Measurements from ENCODE around the gene OR6C75. TPM values are rescaled to one million over a fixed set of nuclear protein-coding genes. Genes with fewer than 3 reads are reported as not detected.
"Not testable (repeated sequence)": the region's sequence is repeated elsewhere in the genome, so short reads cannot be mapped to it uniquely, and the experiment has no call there.

OR6C75 gene
- total RNA-seq (ENCODE audit: unreplicated experiment): not detected
- long read RNA-seq: 0 reads

DNA sequence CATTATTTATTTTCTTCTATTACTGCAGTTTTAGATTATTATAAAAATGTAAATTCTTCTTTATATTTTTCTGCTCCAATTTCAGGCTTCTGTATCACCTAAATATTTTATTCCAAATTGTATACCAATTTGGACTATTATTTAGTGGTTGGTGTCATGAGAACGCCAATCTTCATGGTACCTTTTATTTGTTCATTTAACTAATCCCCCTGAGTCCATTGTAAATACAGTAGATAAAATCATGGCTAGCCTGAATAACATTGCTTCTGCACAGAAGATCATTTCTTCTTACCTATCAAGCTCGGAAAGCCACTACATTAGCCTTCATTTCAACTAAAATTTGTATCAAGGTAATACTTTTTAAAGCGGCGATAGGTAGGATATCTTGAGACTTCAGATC, at the start of gene OR6C75:
TSS of gene OR6C75 (plus strand) at position 301 of the 400 bp plus-strand sequence. CDS start 2,136 bp downstream, outside the sequence.
- H3K4me3 Mint-ChIP-seq (ENCODE audit: unreplicated experiment): no peak within 1 kb of the TSS
- TF ChIP-seq, protein P1, sequence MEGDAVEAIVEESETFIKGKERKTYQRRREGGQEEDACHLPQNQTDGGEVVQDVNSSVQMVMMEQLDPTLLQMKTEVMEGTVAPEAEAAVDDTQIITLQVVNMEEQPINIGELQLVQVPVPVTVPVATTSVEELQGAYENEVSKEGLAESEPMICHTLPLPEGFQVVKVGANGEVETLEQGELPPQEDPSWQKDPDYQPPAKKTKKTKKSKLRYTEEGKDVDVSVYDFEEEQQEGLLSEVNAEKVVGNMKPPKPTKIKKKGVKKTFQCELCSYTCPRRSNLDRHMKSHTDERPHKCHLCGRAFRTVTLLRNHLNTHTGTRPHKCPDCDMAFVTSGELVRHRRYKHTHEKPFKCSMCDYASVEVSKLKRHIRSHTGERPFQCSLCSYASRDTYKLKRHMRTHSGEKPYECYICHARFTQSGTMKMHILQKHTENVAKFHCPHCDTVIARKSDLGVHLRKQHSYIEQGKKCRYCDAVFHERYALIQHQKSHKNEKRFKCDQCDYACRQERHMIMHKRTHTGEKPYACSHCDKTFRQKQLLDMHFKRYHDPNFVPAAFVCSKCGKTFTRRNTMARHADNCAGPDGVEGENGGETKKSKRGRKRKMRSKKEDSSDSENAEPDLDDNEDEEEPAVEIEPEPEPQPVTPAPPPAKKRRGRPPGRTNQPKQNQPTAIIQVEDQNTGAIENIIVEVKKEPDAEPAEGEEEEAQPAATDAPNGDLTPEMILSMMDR (IDR thresholded peaks at IDR 0.05; ENCODE audit: partially characterized antibody, unreplicated experiment): no peak
- no peaks in the 10 kb centered on the region for H3K36me3 Mint-ChIP-seq (ENCODE audit: unreplicated experiment)
- H3K27me3 Mint-ChIP-seq (ENCODE audit: unreplicated experiment): no peaks in the 10 kb centered on the region
- peaks cover 3% of the 10 kb centered on the region for H3K9me3 Mint-ChIP-seq (ENCODE audit: unreplicated experiment)
- no peak within 1 kb of the TSS for H3K27ac Mint-ChIP-seq (ENCODE audit: unreplicated experiment)
- DNase-seq: no peak
- H3K4me1 Mint-ChIP-seq (ENCODE audit: low read depth, unreplicated experiment): no peaks in the 10 kb centered on the region

DNA sequence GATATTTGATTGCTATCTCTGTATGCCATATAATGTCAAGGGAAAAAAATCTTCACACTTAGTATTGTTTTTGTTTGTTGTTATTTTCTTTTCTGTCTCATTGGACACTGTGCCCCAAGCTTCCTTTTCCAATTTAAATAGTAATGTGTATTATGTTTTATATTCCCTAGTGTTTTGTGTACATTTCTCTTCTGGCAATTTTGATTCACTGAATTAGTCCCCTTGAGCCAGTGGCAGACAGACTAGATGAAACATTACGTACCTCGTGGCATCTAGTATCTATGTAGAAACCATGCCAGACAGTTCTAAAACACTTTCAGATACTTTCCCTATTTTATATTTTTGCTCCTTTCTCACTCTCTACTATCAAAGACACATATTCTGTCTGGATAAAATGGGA, 48.7 kb upstream of the OR6C75 start, which contains the start of gene OR6C1:
TSS of gene OR6C1 (plus strand) at position 301 of the 400 bp plus-strand sequence. CDS start 6,257 bp downstream, outside the sequence.
- no peaks in the 10 kb centered on the region for H3K9me3 Mint-ChIP-seq (ENCODE audit: unreplicated experiment)

DNA sequence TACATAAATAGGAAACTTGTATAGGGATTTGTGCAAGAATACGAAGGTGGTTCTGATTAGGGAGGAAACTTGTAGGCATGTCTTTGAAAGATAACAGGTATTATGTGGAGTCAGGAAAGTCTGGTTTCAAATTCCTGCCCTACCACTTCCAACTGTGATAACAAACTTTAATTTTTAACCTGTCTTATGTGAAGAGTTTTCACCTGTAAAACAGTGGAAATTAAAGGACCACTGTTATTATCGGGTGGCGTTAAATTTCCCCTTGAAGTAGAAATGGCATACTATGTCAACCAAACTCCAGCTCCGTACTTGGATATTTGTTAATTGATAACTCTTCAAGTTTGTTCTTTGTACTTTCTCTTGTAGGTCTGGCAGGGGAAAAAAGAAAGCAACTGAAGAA, 42.6 kb upstream of the OR6C75 start:
- no peak for DNase-seq
- TF ChIP-seq, protein P1 (IDR thresholded peaks at IDR 0.05; ENCODE audit: partially characterized antibody, unreplicated experiment): no peak

More for the DNA sequence above, 48.7 kb upstream of the OR6C75 start, which contains the start of gene OR6C1:
- no peaks in the 10 kb centered on the region for H3K36me3 Mint-ChIP-seq (ENCODE audit: unreplicated experiment)
- H3K4me1 Mint-ChIP-seq (ENCODE audit: low read depth, unreplicated experiment): peaks cover 6% of the 10 kb centered on the region
- H3K27me3 Mint-ChIP-seq (ENCODE audit: unreplicated experiment): no peaks in the 10 kb centered on the region
- no peak within 1 kb of the TSS for H3K27ac Mint-ChIP-seq (ENCODE audit: unreplicated experiment)
- TF ChIP-seq, protein P1 (IDR thresholded peaks at IDR 0.05; ENCODE audit: partially characterized antibody, unreplicated experiment): no peak
- no peak for DNase-seq
- no peak within 1 kb of the TSS for H3K4me3 Mint-ChIP-seq (ENCODE audit: unreplicated experiment)

DNA sequence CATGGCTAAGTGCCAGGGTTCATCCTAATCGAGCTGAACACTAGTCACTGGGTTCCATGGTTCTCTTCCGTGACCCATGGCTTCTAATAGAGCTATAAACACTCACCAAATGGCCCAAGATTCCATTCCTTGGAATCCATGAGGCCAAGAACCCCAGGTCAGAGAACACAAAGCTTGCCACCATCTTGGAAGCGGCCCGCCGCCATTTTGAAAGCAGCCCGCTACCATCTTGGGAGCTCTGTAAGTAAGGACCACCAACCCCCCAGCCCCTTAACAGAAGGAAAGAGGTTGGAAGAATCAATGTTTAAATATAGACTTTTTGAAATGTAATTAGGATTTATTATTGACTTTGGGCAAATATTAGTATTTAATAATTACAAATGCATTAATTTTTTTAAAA, 37.0 kb upstream of the OR6C75 start:
- H3K36me3 Mint-ChIP-seq (ENCODE audit: unreplicated experiment); H3K9me3 Mint-ChIP-seq (ENCODE audit: unreplicated experiment); DNase-seq; H3K27me3 Mint-ChIP-seq (ENCODE audit: unreplicated experiment); H3K4me3 Mint-ChIP-seq (ENCODE audit: unreplicated experiment); H3K4me1 Mint-ChIP-seq (ENCODE audit: low read depth, unreplicated experiment); H3K27ac Mint-ChIP-seq (ENCODE audit: unreplicated experiment): not testable (repeated sequence)

More for the DNA sequence above, 42.6 kb upstream of the OR6C75 start:
- Mint-ChIP-seq H3K4me3 (ENCODE audit: unreplicated experiment) (no peak overlapping the region), H3K4me1 (ENCODE audit: low read depth, unreplicated experiment) (peaks cover 2% of the 10 kb centered on the region), H3K27me3 (ENCODE audit: unreplicated experiment) (no peaks in the 10 kb centered on the region), H3K27ac (ENCODE audit: unreplicated experiment) (no peak overlapping the region), H3K36me3 (ENCODE audit: unreplicated experiment) (no peaks in the 10 kb centered on the region), H3K9me3 (ENCODE audit: unreplicated experiment) (no peaks in the 10 kb centered on the region)

DNA sequence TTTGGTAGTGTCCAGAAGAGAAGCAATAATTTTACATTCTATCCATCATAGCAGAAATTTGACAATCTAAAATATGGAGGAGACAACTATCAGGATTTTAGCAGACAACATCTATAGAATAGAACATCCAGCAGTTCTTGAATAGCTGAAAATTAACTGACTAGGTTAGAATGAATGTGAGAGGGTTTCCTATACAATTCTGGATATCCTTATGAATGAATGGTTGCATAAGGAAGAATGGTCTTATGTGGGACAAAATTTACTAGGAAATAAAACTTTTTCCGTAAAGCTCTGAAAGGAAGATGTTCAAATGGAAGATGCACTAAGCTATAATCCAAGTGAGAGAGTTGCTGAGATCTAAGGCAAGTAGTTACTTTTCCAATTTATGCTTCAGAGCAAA, 32.3 kb upstream of the OR6C75 start, which contains the start of gene OR6C3:
TSS of gene OR6C3 (plus strand) at position 301 of the 400 bp plus-strand sequence. CDS start 955 bp downstream, outside the sequence.
- H3K36me3 Mint-ChIP-seq (ENCODE audit: unreplicated experiment): no peaks in the 10 kb centered on the region
- DNase-seq: no peak
- TF ChIP-seq, protein P1 (IDR thresholded peaks at IDR 0.05; ENCODE audit: partially characterized antibody, unreplicated experiment): no peak
- H3K9me3 Mint-ChIP-seq (ENCODE audit: unreplicated experiment): no peaks in the 10 kb centered on the region
- no peaks in the 10 kb centered on the region for H3K27me3 Mint-ChIP-seq (ENCODE audit: unreplicated experiment)
- H3K27ac Mint-ChIP-seq (ENCODE audit: unreplicated experiment): peak within 1 kb of the TSS; percentile 49
- H3K4me1 Mint-ChIP-seq (ENCODE audit: low read depth, unreplicated experiment): peaks cover 10% of the 10 kb centered on the region
- H3K4me3 Mint-ChIP-seq (ENCODE audit: unreplicated experiment): no peak within 1 kb of the TSS
